ENCODE results near the gene UGT2B7. TPM values are rescaled to one million over a fixed set of nuclear protein-coding genes. Genes with fewer than 3 reads are reported as not detected.
"Not testable (repeated sequence)": the region's sequence is repeated elsewhere in the genome, so short reads cannot be mapped to it uniquely, and the experiment has no call there.

UGT2B7 gene
- total RNA-seq, 1 donor from 2014 or later = 218 TPM

- DNase-seq (ENCODE audit: low spot score) (no peak), ATAC-seq (no peak)
Observed at GRCh38 chr4:69078852-69079251, 17.4 kb upstream of the UGT2B7 start.

GRCh38 chr4:69088473-69088872 lies 7.8 kb upstream of the UGT2B7 start:
- peak; percentile 66 for ATAC-seq
- no peak for DNase-seq (ENCODE audit: low spot score)

- ATAC-seq (peak; percentile 75), DNase-seq (ENCODE audit: low spot score) (no peak)
Observed at GRCh38 chr4:69089388-69089787, 6.9 kb upstream of the UGT2B7 start.

GRCh38 chr4:69092190-69092589 lies 4.1 kb upstream of the UGT2B7 start:
- DNase-seq (ENCODE audit: low spot score) (no peak), ATAC-seq (no peak)

- no peak for DNase-seq (ENCODE audit: low spot score)
Observed at GRCh38 chr4:69092980-69093568, 3.2 kb upstream of the UGT2B7 start.

GRCh38 chr4:69093681-69094080 lies 2.6 kb upstream of the UGT2B7 start:
- no peak for DNase-seq (ENCODE audit: low spot score)
- no peak for ATAC-seq

More at GRCh38 chr4:69092980-69093568, 3.2 kb upstream of the UGT2B7 start:
- ATAC-seq = no peak

- ATAC-seq (no peak), DNase-seq (ENCODE audit: low spot score) (no peak)
Observed at GRCh38 chr4:69095301-69095731, 958 bp upstream of the UGT2B7 start.

GRCh38 chr4:69096810-69097209 lies 536 bp downstream of the UGT2B7 start:
- ATAC-seq = no peak
- DNase-seq (ENCODE audit: low spot score) = no peak

GRCh38 chr4:69098470-69098869 lies 2.2 kb downstream of the UGT2B7 start:
- ATAC-seq (peak; percentile 12), DNase-seq (ENCODE audit: low spot score) (peak; percentile 55)

- ATAC-seq (no peak), DNase-seq (ENCODE audit: low spot score) (no peak)
Observed at GRCh38 chr4:69099910-69100309, 3.6 kb downstream of the UGT2B7 start.

GRCh38 chr4:69102668-69103067 lies 6.4 kb downstream of the UGT2B7 start:
- peak; percentile 60 for ATAC-seq
- DNase-seq (ENCODE audit: low spot score) = peak; percentile 90

GRCh38 chr4:69104719-69105275 lies 8.5 kb downstream of the UGT2B7 start:
- ATAC-seq (peak; percentile 42), DNase-seq (ENCODE audit: low spot score) (no peak)

GRCh38 chr4:69115151-69115850 lies 19.0 kb downstream of the UGT2B7 start:
- not testable (repeated sequence) for ATAC-seq; DNase-seq (ENCODE audit: low spot score)

GRCh38 chr4:69115851-69116213 lies 19.6 kb downstream of the UGT2B7 start:
- DNase-seq (ENCODE audit: low spot score) (no peak), ATAC-seq (peak; percentile 24)

GRCh38 chr4:69116645-69117321 lies 20.5 kb downstream of the UGT2B7 start:
- no peak for ATAC-seq
- no peak for DNase-seq (ENCODE audit: low spot score)

- DNase-seq (ENCODE audit: low spot score) = no peak
- no peak for ATAC-seq
Observed at GRCh38 chr4:69120870-69121269, 24.6 kb downstream of the UGT2B7 start.

GRCh38 chr4:69122476-69122875 lies 26.2 kb downstream of the UGT2B7 start:
- ATAC-seq (no peak), DNase-seq (ENCODE audit: low spot score) (no peak)

GRCh38 chr4:69124941-69125340 lies 28.7 kb downstream of the UGT2B7 start:
- ATAC-seq = no peak
- DNase-seq (ENCODE audit: low spot score) = no peak

- ATAC-seq (no peak), DNase-seq (ENCODE audit: low spot score) (no peak)
Observed at GRCh38 chr4:69126024-69126423, 29.8 kb downstream of the UGT2B7 start.

- no peak for DNase-seq (ENCODE audit: low spot score)
- peak; percentile 57 for ATAC-seq
Observed at GRCh38 chr4:69133993-69134392, 37.7 kb downstream of the UGT2B7 start.

GRCh38 chr4:69134471-69134870 lies 38.2 kb downstream of the UGT2B7 start:
- DNase-seq (ENCODE audit: low spot score) = no peak
- ATAC-seq = peak; percentile 64

- ATAC-seq = no peak
- no peak for DNase-seq (ENCODE audit: low spot score)
Observed at GRCh38 chr4:69141320-69141719, 45.0 kb downstream of the UGT2B7 start.
